ENCODE results near the gene MESD.

MESD gene

DNA sequence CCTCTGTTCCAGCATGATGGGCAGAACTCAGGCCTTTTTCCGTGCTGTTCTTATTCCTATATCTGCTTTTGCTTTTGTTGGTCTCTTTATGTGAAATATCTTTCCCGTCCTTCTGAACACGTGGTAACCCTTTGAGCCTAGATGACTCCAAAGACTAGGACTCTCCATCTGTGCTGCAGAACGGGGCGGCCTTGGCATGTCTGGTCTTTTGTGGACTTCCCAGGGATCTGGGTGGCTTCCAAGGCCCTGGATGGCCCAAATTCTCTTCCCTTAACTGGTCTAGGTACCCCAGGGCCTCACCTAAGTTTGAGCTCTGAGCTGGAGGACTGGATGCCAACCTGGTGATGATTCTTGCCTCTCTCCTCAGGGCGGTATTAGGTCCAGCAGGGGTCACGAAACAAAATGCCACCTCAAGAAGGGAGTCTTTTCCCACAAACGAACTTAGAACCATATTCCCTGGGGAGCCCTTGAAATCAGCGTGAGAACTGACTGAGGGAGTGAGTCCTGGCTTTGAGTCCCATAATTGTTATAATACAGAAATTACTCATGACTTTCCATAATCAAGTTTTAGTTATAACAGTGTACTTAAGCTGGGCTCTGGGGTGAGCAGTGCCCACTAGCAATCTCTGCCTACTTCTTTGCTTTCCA is 25.0 kb upstream of the MESD start:
- no peak for DNase-seq

DNA sequence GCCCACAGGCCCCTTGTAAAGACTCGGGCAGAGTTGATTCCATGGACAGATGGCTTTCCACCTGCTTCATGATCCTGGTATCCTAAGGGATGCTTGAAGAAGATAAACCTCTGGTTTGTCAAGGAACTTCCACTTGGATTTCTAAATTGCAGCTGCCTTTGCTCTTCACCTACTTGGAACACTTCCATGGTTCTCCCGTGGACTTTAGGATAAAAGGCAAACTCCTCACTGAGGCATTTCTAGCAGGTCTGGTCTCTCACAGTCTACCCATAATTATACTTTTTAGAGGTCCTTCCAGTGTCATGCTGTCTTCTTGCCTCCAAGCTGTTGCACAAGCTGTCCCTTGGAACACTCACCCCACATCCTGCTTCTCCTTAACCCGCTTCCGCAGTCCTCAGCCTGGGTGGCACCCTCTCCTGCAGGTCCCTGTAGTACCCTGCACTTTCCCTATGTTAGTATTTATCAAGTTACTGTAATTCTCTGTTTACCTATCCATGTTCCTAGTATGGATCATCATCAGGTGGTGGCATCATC is 23.8 kb upstream of the MESD start:
- no peak for DNase-seq

DNA sequence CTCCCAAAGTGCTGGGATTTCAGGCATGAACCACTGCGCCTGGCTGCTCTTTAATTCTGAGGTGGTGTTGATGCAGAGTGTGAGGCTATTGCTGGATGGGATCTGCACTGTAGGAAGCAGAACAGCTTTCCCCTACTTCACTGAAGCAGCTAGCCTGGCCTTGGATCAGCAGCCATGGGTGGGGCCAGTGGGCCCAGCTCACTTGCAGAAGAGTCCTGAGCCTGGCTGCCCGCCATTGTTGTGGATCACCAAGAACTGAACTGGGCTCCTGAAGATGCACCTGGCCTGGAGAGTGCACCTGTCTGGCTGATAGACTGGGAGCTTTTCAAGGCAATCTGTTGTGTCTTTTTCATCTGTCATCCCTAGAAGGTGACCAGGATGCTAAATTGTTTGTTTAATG is 23.0 kb upstream of the MESD start:
- no peak for DNase-seq

DNA sequence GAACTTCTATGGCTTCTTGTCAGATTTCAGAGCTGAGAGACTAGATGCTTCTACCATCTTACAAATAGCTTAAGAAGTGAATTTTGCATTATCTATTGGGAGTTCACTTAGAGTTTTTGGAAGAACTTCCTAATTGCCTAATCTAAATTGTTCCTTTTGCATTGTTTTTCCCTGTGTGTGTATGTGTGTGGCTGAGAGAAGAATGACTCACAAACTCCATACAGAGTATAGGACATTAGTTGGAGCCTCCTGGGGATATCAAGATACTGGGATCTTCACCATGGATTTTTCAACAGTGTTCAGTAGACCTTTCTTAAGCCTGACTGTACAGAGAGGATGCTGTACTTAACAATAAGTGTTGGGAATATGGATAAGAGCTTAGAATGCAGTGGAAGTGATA is 22.0 kb upstream of the MESD start:
- no peak for DNase-seq

DNA sequence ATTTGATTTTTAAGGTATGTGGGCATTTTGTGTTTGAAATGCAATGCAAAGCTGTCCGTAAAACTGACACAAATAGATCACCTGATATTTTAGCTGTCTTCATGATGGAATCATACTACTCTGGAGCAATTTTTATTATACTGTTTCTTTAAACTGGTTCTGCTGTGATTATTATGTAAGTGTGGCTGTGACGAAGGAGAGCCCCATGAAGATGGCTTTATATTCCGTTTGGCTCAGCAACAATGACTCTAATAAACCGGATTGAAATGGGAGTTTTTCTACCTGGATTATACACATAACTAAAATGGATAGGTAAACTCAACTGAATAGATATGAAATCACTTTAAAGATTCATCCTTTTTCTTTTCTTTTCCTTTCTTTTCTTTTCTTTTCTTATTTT is 20.5 kb upstream of the MESD start:
- DNase-seq, result no peak

DNA sequence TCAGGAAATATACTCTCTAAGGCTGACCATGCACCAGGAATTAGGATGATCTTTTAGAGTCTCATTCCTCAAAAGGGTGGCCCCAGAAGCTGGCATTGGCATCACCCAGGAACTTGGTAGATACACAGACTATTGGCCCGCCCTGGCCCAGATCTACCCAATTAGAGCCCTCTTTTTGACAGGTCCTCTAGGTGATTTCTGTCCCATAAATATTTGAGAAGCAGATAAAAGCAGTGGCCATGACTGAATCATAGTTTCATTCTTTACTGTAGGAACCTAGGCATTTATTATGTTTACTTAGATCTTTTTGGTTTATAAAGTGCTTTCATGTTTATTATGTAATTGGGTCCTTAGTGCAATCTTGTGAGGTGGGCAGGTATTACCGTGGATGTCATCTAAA is 18.7 kb upstream of the MESD start:
- DNase-seq, result no peak

DNA sequence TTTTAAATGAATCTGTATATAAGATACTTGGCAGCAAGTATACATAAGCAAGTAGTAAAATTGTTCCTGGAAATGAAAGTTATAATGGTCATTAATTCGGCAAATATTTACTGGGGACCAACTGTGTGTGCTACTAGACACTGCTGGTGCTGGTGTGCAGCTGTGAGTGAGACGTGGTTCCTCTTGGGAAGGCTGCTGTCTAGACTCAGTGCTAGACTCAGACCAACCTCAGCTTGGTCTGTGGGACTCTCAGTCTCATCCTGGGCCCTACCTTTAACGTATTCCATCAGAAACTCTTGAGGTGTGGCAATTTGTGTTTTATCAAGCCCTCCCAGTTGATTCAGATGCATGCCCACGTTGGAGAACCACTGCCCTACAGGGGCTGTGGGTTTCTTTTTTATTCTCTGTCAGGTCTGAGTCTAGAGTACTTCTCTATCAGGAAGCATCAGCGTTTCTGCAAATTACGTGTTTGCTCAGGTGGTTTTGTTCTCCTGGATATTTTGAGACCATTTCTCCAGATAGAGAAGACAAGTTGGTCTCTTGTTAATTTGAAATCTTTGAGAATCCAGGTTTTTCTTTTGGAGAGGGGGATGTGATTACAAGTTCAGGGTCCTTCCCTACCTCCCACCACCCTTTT is 17.9 kb upstream of the MESD start:
- DNase-seq, result no peak

DNA sequence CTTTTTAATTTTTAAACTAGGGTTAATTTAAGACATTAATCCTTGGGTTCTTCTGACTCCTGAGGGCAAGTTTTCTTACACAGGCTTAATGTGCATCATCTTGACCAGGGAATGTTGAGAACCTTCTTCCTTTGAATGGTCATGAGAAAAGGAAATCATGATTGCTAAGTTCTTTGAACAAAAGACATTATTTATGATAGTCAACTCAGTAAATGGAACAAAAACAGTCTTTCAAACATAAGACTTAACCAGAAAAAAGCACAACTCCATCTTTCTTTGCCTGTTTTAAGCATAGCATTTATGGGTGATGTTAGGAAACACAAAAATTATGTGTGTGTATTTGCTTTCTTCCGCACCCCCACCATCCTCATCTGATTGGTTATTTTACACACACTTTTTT is 16.5 kb upstream of the MESD start:
- DNase-seq, result no peak

DNA sequence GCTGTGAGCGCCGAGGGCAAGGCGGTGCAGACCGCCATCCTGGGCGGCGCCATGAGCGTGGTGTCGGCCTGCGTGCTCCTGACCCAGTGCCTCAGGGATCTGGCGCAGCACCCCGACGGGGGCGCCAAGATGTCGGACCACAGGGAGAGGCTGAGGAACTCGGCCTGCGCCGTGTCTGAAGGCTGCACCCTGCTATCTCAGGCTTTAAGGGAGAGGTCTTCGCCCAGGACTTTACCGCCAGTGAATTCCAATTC is 13.4 kb upstream of the MESD start:
- no peak for DNase-seq

DNA sequence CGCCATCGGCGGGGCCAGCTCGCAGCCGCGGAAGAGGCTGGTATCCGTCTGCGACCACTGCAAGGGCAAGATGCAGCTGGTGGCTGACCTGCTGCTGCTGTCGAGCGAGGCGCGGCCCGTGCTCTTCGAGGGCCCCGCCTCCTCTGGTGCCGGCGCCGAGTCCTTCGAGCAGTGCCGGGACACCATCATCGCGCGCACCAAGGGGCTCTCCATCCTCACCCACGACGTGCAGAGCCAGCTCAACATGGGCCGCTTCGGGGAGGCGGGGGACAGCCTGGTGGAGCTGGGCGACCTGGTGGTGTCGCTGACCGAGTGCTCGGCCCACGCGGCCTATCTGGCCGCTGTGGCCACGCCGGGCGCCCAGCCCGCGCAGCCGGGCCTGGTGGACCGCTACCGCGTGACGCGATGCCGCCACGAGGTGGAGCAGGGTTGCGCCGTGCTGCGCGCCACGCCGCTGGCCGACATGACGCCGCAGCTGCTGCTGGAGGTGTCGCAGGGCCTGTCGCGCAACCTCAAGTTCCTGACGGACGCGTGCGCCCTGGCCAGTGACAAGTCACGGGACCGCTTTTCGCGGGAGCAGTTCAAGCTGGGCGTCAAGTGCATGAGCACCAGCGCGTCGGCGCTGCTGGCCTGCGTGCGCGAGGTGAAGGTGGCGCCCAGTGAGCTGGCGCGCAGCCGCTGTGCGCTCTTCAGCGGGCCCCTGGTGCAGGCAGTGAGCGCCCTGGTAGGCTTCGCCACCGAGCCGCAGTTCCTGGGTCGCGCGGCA is 12.9 kb upstream of the MESD start:
- no peak for DNase-seq

DNA sequence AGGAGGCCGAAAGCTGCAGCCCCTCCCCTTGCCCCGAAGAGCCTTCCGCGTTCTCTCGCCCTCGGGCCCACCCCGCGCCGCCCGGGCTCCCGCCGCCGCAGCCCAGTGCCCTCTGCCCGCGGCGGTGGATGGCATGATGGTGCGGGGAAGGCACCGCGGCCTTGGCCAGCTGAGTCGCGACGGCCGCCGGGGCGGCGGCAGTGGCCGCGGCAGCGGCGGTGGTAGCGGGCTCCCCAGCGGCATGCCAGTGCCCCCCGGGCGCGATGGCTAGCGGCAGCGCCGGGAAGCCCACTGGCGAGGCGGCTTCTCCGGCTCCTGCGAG is 12.4 kb upstream of the MESD start:
- no peak for DNase-seq

DNA sequence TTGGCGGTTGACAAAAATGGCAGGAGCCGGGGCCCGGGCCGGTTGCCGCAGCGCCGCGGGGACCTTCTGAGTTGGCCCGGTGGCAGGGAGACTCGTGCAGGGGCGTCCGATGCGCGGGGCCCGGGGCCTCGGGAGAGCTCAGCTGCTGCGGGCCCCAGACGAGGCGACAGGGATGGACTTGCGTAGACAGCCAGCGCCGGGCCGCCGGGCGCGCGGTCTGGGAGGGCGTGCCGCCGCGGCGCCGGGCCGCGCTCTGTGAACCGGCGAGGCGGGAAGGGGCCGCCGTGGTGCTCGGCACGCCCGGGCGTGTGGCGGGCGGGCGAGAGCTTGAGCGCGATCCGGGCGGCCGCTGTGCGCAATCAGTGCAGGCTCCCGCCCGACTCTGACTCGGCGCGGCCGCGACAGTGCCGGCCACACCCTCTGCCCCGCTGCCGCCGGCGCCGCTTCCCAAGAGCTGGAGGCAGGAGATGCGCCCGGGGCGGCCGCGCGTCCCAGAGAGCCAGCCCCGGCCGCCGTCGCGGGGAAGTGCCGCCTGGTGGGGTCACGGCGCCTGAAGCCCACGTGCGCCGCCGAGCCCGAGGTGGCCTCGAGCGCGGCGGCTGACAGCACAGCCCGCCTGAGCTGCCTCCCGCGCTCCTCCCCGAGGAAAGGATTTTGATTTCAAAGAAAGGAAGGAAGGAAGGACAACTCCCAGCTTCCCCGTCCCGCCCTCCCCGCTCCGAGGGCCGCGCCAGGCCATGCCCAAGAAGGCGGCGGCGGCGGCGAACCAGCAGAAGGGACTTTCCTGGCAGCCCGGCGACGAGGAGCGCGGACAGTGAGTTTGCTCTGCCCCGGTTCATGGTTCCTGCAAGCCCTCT is 11.8 kb upstream of the MESD start:
- DNase-seq, result peak in 5 of 6 experiments; percentile 30 to 65 (median 48)

DNA sequence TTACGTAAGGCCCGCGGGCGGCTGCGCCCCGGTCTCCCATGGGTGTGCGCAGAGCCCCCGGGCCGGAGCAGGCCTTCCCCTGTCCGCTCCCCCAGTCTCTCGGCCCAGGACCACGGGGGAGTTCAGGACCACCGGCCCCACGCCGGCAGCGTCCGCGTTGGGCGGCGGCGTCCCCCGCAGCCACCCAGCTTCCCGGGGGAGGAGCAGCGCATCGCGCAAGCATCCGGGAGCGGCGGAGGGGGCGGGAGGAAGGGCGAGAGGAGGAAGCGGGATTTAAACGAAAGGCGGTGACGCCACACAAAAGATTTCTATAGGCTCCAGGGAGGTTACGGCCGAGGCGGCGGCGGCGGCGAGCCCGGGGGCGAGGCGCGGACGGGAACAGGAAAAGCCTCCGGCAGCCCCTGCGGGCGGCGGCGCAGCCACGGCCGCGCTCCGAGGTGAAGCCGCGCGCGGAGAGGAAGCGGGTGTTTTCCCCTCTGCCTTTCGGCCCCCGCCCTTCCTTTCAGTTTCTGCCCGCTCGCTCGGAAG is 11.1 kb upstream of the MESD start, which contains the start of gene TLNRD1:
Gene TLNRD1, plus strand, starts transcription at position 300 of the 528 bp plus-strand sequence. CDS start 1,349 bp downstream, outside the sequence.
- DNase-seq, result peak; percentile 62 to 80 (median 76)

DNA sequence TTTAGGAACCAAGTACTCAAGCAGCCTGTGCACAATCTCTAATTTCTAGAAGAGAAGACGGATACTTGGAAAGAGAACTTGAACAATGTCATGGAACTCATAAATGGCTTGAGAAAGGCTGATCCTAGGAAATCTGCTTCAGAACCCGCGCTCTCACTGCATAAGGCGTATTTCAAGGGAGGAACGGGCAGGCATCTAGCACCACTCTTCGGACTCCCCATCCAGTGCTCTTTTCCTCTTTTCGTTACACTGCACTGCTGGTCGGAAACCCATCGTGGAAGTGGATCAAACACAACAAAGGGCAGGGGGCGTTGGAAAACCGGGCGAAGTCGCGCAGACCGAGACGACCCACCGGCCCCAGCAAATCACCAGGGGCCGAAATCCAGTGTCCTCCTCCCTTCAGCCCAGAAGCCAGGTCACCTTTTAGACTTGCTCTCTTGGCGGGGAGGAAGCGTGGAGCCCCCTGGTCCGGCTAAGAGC is 10.6 kb upstream of the MESD start:
- no peak for DNase-seq

DNA sequence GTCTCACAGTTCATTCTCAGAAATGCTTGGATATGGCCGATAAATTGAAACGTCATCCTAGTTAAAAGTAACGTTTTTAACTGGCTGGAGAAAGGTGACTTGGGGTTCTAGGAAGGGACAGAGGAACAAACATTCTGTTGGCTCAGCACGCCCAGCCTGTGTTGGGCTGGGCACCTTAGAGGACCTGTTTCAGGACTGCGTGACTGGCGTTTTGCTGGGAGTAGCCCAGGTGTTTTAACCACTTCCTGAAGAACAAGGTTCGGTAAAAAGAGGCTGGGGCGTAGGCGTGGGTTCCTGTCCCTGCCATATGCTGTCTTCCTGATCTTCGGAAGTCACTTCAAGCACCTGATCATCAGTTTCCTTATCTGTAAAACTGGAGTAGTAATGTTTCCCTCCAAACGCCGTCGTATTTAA is 10.0 kb upstream of the MESD start:
- peak in 5 of 6 experiments; percentile 18 to 48 (median 41) for DNase-seq

DNA sequence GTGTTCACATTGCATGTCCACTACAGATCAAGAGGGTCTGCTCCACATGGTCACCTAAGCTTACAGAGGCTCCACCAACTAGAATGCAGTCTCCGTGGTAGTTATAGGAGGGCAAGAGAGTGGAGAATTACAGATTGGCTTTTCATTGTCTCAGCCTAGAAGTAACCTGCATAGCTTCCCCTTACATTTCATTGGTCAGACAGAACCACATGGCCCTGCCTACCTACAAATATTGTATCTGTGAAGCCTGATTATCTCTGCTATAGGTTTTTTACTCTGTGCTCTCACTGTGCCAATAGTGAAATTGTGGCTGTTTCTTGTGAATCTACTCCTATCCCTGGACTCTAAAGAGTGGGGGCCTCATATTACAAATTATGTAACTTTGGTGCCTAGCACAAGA is 8.6 kb upstream of the MESD start:
- peak in 1 of 6 experiments; percentile 16 for DNase-seq

DNA sequence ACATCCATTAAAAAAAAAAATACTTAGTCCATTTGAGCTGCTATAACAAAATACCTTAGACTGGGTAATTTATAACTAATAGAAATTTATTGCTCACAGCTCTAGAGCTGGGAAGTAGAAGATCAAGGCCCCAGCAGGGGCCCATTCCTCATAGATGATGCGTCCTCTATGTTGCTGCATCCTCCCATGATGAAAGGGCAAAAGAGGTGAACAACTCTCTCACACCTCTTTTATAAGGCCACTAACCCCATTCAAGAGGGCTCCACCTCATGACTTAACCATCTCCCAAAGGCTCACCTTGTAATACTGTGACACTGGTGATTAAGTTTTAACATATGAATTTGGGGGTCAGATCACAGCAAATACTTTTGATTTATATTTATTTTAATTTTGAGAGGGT is 8.1 kb upstream of the MESD start:
- no peak for DNase-seq

DNA sequence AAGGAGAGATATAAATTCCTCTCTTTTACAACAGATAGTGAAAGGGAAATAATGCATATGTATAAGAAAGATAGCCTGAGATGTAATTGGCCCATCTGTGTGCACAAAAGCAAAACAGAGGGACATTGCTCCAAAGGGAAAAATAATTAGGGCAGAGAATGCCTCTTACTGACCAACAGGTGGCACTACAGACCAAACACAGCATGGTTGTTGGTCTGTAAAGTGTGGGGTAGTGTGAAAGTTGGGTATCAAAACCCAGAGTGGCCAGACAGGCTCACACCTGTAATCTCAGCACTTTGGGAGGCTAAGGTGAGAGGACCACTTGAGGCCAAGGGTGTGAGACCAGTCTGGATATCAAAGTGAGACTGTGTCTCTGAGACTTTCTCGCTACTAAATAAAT is 6.6 kb upstream of the MESD start:
- DNase-seq, result no peak

DNA sequence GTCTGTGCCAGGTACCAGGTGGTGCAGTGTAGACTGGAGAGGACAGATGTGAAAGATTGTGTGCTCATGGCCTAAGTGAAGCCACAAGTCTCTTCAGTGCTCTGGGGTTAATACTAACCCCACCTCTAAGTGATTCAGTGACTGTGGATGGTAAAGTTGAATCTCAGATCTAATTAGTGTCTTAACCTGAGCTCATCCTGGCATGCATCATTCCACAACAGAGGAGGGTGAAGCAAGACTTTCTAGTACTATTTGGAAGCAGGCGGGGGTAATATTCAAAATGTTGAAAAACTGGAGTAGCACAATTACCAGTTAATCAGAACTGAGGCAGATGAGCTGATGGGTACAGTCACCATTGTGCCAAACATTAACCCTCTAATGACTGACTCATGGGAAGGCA is 2.8 kb upstream of the MESD start:
- no peak for DNase-seq

DNA sequence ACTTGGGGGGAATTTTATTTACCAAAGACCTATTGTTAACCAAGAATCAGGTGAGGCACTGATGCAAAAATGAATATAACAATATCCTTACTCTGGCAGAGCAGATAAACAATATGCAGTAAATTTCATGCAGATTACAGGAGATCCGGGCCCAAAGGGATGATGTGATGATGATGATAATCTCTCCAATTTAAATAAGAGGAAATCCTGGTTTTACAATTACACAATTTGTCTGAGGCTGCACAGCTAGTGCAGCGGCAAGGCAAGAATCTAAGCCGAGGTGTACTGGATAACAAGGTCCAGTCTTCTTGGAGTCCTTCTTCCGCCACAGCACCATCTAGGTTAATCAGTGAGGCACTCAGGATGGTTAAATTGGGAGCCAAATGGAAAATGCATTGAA is 2.4 kb upstream of the MESD start:
- DNase-seq, result no peak

DNA sequence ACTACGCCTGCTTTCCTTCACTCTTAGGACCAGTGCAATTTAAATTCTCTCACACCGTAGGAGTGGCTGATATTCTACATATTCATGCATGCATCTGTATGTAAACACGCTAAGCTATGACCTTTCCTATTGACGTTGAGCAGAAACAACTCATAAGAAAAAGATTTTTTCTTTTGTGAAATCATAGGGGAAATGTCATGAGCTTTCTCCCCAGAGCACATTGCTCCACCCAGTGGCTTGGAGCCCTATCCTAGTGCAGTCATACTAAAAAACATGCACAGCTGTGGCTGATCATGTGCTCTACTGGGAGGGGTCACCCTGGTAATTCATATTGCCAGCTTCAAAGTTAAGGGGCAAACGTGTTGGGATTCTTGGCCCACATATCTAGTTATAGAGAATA is 1.8 kb upstream of the MESD start:
- peak in 3 of 6 experiments; percentile 7 to 16 (median 8) for DNase-seq

DNA sequence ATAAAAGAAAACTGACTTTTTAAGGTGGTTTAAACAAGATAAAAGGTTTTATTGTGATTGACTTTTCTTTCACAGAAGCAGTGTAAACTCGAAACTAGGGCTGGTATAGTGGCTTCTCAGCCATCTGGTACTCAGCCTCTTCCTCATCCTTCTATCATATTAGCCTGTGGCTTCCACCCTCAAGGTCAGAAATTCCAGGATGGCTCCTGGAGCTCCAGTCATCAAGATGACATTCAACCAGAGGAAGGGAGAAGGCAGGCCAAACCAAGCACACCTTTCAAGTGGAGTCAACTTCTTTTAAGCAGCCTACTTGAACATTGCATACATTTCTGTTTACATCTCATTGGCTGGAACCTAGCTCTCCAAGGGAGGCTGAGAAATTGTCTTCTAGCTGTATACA is 1.3 kb upstream of the MESD start:
- no peak for DNase-seq

DNA sequence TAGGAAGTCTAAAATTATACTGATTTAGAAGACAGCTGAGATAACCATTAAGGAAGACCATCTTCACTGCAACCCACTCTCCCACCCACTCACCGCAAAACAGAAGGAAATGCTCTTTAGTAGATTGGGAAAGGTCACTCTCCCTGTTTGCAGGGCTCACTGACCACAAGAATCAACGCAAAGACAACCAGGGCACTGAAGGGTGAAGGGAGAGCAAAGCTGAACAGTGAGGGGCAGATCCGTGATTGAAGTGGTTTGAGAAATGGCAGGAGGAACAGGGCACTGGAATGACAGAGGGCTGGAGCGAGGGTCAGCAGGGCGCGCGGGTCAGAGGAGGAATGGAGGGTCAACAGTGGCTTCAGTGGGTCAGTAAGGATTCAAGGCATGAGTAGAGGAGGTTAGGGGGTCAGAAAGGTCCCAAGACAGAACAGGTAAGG is 520 bp downstream of the MESD start:
- peak in 1 of 6 experiments; percentile 28 for DNase-seq
